ENCODE results near the gene XPO1. TPM values are rescaled to one million over a fixed set of nuclear protein-coding genes. Genes with fewer than 3 reads are reported as not detected.
"Not testable (repeated sequence)": the region's sequence is repeated elsewhere in the genome, so short reads cannot be mapped to it uniquely, and the experiment has no call there.

The XPO1 gene
- total RNA-seq, 6 donors from 2014 or later, result 52.2 to 145 (median 81.9) TPM

GRCh38 chr2:61452392-61452791, 85.8 kb downstream of the XPO1 start:
- Histone ChIP-seq H3K4me1 (peaks cover 12 to 30% (median 14%) of the 10 kb centered on the region in 4 donors), H3K9me3 (no peaks in the 10 kb centered on the region), H3K27ac (no peak overlapping the region), H3K4me3 (no peak overlapping the region), H3K36me3 (no peaks in the 10 kb centered on the region), H3K27me3 (no peaks in the 10 kb centered on the region)
- ATAC-seq (ENCODE audit: low FRiP score in 2 of 2) (no peak), DNase-seq (no peak)
- 82 to 89% methylated on average over 8 of the region's 8 CpGs for WGBS, 2 donors
- TF ChIP-seq EP300 (IDR thresholded peaks at IDR 0.05) (no peak), POLR2A (IDR thresholded peaks at IDR 0.05) (no peak), CTCF (IDR thresholded peaks at IDR 0.05) (no peak), POLR2AphosphoS5 (IDR thresholded peaks at IDR 0.05) (no peak)

- no peaks in the 10 kb centered on the region for H3K9me3 ChIP-seq
- H3K27me3 ChIP-seq, result no peaks in the 10 kb centered on the region
- no peak for DNase-seq
- no peak overlapping the region for H3K4me3 ChIP-seq
- no peaks in the 10 kb centered on the region for H3K36me3 ChIP-seq
- ATAC-seq (ENCODE audit: low FRiP score in 2 of 2), result no peak
- no peak for TF ChIP-seq POLR2AphosphoS5 (IDR thresholded peaks at IDR 0.05)
- no peak for TF ChIP-seq CTCF (IDR thresholded peaks at IDR 0.05)
- no peak for TF ChIP-seq EP300 (IDR thresholded peaks at IDR 0.05)
- TF ChIP-seq POLR2A (IDR thresholded peaks at IDR 0.05), result no peak
- peaks cover 3 to 18% (median 4%) of the 10 kb centered on the region in 4 donors for H3K4me1 ChIP-seq
- H3K27ac ChIP-seq, result no peak overlapping the region
- WGBS, 2 donors, result 95% methylated on average over 9 of the region's 9 CpGs
These were observed 87.0 kb downstream of the XPO1 start for GRCh38 chr2:61451178-61451577.

GRCh38 chr2:61450144-61450543, 88.0 kb downstream of the XPO1 start:
- Histone ChIP-seq H3K4me1 (peaks cover 0 to 16% (median 0%) of the 10 kb centered on the region in 4 donors), H3K9me3 (no peaks in the 10 kb centered on the region), H3K4me3 (no peak overlapping the region), H3K36me3 (no peaks in the 10 kb centered on the region), H3K27me3 (no peaks in the 10 kb centered on the region), H3K27ac (no peak overlapping the region)
- no peak for TF ChIP-seq CTCF (IDR thresholded peaks at IDR 0.05)
- TF ChIP-seq EP300 (IDR thresholded peaks at IDR 0.05), result no peak
- no peak for TF ChIP-seq POLR2A (IDR thresholded peaks at IDR 0.05)
- no peak for TF ChIP-seq POLR2AphosphoS5 (IDR thresholded peaks at IDR 0.05)
- 54 to 57% methylated on average over 4 of the region's 4 CpGs for WGBS, 2 donors
- ATAC-seq (ENCODE audit: low FRiP score in 2 of 2) (no peak), DNase-seq (no peak)

GRCh38 chr2:61448229-61448628, 89.9 kb downstream of the XPO1 start:
- ATAC-seq (ENCODE audit: low FRiP score in 2 of 2), result no peak
- Histone ChIP-seq H3K27me3 (no peaks in the 10 kb centered on the region), H3K4me1 (peaks cover 0 to 16% (median 5%) of the 10 kb centered on the region in 4 donors), H3K4me3 (no peak overlapping the region), H3K9me3 (no peaks in the 10 kb centered on the region), H3K36me3 (no peaks in the 10 kb centered on the region), H3K27ac (no peak overlapping the region)
- 88% methylated on average over 2 of the region's 2 CpGs for WGBS, 2 donors
- TF ChIP-seq POLR2A (IDR thresholded peaks at IDR 0.05), result no peak
- no peak for TF ChIP-seq POLR2AphosphoS5 (IDR thresholded peaks at IDR 0.05)
- no peak for TF ChIP-seq CTCF (IDR thresholded peaks at IDR 0.05)
- no peak for TF ChIP-seq EP300 (IDR thresholded peaks at IDR 0.05)
- DNase-seq, result no peak

GRCh38 chr2:61446971-61447370, 91.2 kb downstream of the XPO1 start:
- DNase-seq; H3K27me3 ChIP-seq; H3K4me3 ChIP-seq; H3K9me3 ChIP-seq; H3K36me3 ChIP-seq; H3K27ac ChIP-seq; ATAC-seq (ENCODE audit: low FRiP score in 2 of 2): not testable (repeated sequence)
- WGBS, 2 donors, result 94% methylated on average over 7 of the region's 7 CpGs
- peaks cover 0 to 23% (median 6%) of the 10 kb centered on the region in 4 donors for H3K4me1 ChIP-seq

Measured in upper lobe of left lung (tissue), 6 donors.